BLaER1 (cell line): ENCODE results near the gene BRD3OS.

Experiments
- H3K27ac ChIP-seq: shearing (Covaris generic); formaldehyde crosslinking; 2 replicates; pipeline ENCODE4 v1.8.1; 2022
- H3K27me3 ChIP-seq: shearing (Covaris generic); formaldehyde crosslinking; 2 replicates; pipeline ENCODE4 v1.8.1; 2022
- H3K36me3 ChIP-seq: shearing (Covaris generic); formaldehyde crosslinking; 2 replicates; pipeline ENCODE4 v1.8.1; 2022
- H3K4me1 ChIP-seq: shearing (Covaris generic); formaldehyde crosslinking; 2 replicates; pipeline ENCODE4 v1.8.1; 2022
- H3K4me2 ChIP-seq: shearing (Covaris generic); formaldehyde crosslinking; 2 replicates; pipeline ENCODE4 v1.8.1; 2022
- H3K4me3 ChIP-seq: shearing (Covaris generic); formaldehyde crosslinking; 2 replicates; pipeline ENCODE4 v1.8.1; 2022
- H3K9ac ChIP-seq: shearing (Covaris generic); formaldehyde crosslinking; 2 replicates; pipeline ENCODE4 v1.8.1; 2022
- H3K9me3 ChIP-seq: shearing (Covaris generic); formaldehyde crosslinking; 2 replicates; pipeline ENCODE4 v1.8.1; 2022
- H4K20me1 ChIP-seq: shearing (Covaris generic); formaldehyde crosslinking; 2 replicates; pipeline ENCODE4 v1.8.1; 2022
- Cebpa-rat ChIP-seq: shearing (Covaris generic); IDR thresholded peaks from 2 replicates; pipeline ENCODE4 v1.8.1; 2022

The BRD3OS gene

DNA sequence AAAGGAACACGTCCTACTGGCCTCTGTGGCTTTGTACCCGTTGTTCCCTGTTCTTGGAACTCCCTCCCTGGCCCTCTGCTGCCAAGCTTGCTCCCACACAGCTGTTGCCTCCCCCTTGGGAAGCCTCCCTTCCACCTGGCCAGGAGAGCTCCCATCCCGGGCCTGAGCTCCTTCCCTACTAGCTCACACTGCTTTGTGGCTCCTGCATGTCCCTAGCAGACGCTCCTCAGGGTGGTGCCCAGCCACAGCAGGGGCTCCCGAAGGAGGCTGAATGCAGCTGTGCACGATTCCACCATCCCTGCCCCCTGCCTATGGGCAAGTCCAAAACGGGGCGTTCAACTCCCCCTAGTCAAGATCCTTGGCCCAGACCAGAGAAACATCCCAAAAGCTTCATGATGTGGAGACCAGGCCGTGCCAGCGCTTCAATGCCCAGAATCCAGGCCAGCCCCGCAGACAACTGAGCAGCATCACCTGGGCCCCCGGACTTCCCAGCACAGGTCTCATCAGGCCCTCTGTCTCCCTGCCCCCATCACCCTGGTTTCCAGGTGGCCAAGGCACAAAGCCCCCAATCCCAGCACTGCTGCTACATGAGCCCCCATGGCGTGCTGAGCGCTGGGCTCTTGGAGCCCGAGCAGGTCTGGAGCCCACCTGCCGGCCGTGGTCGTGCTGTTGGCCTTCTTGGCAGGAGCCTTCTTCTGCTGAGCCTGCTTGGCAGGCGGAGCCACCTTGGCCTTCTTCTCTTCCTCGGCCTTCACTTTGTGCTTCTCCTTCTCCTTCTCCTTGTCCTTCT lies 14.3 kb downstream of the BRD3OS start:
- Histone ChIP-seq H3K4me2 (no peak overlapping the region), H4K20me1 (peaks cover 78% of the 10 kb centered on the region), H3K9ac (no peak overlapping the region), H3K27ac (no peak overlapping the region), H3K4me1 (no peaks in the 10 kb centered on the region), H3K4me3 (no peak overlapping the region), H3K9me3 (no peaks in the 10 kb centered on the region), H3K36me3 (peaks cover 97% of the 10 kb centered on the region), H3K27me3 (no peaks in the 10 kb centered on the region)
- TF ChIP-seq Cebpa-rat: no peak

DNA sequence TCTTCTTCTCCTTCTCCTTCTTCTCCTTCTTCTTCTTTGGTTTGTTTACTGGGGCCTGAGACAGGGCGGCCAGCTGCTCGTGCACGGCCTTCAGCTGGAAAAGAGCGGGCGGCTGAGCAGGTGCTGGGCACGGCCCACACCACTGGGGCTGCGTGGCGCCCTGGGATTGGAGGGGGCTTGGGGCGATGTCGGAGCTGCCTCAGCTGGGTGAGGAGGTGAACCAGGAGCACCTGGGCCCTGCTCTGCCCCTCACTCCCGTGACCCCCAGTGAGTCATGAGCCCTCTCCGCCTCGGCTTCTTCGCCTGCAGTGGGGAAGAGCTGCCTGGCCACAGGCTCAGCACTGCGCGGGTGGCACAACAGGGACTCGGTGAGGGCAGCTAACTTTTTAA lies 14.9 kb downstream of the BRD3OS start:
- no peaks in the 10 kb centered on the region for H3K27me3 ChIP-seq
- no peak overlapping the region for H3K9ac ChIP-seq
- H3K36me3 ChIP-seq: peaks cover 97% of the 10 kb centered on the region
- H3K9me3 ChIP-seq: no peaks in the 10 kb centered on the region
- H3K27ac ChIP-seq: no peak overlapping the region
- H3K4me2 ChIP-seq: no peak overlapping the region
- no peak for TF ChIP-seq Cebpa-rat
- peaks cover 78% of the 10 kb centered on the region for H4K20me1 ChIP-seq
- no peaks in the 10 kb centered on the region for H3K4me1 ChIP-seq
- H3K4me3 ChIP-seq: no peak overlapping the region

DNA sequence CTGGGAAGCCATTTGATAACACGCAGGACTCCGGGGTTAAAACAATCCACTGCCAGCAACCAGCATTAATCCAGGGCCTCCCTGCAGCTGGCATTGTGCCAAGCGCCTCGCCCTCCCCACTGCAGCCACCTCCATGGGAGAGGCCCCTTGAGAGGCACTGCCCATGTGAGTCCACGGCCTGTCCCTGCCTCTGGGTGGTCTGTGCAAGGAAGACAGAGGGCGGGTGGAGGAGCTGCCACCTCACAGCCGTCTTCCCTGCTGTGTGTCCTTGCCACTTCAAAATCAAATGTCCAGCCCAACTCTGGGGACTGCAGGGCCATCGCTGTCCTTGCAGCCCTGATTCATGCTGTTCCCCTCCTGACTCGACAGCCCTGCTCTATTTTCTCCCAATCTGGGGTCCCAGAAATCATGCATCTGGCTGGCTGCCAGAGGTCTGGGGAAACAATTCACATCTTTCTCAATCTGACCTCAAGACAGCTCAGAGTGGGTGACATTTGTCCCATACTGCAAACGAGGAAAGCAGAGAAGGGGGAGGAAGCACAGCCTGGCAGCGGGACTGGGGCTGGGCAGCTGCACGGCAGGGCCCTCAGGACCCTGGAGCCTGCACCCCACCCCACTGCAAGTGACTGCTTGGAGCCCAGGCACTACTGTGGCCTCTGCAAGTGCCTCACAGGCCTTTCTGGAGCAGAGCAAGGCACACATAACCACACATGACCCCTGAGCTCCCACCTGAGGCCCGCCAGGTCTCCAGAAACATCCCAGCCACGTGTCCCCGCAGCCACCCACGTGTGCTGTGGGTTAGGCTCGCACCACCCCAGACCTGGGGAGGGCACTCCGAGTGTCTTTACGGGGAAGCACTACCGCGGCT lies 15.7 kb downstream of the BRD3OS start:
- no peak for TF ChIP-seq Cebpa-rat
- Histone ChIP-seq H3K36me3 (peaks cover 97% of the 10 kb centered on the region), H3K27me3 (no peaks in the 10 kb centered on the region), H4K20me1 (peaks cover 78% of the 10 kb centered on the region), H3K27ac (no peak overlapping the region), H3K4me2 (no peak overlapping the region), H3K9me3 (no peaks in the 10 kb centered on the region), H3K4me3 (no peak overlapping the region), H3K9ac (no peak overlapping the region), H3K4me1 (no peaks in the 10 kb centered on the region)

DNA sequence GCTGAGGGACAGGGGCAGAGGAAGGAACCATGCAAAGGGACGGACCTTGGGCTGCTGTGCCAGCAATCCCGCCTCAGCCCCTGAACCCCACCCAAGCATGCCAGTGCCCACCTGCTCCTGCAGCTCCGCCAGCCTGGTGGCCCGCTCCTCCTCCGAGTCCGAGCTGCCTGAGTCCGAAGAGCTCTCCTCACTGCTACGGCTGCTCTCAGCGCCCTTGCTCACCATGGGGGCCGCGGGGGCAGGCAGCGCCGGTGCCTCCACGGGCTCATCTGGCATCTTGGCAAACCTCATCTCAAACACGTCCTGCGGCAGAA lies 16.3 kb downstream of the BRD3OS start:
- H3K9ac ChIP-seq: no peak overlapping the region
- H3K4me3 ChIP-seq: no peak overlapping the region
- no peaks in the 10 kb centered on the region for H3K4me1 ChIP-seq
- H4K20me1 ChIP-seq: peaks cover 78% of the 10 kb centered on the region
- no peaks in the 10 kb centered on the region for H3K27me3 ChIP-seq
- no peaks in the 10 kb centered on the region for H3K9me3 ChIP-seq
- H3K4me2 ChIP-seq: no peak overlapping the region
- TF ChIP-seq Cebpa-rat: no peak
- H3K36me3 ChIP-seq: peaks cover 97% of the 10 kb centered on the region
- no peak overlapping the region for H3K27ac ChIP-seq

DNA sequence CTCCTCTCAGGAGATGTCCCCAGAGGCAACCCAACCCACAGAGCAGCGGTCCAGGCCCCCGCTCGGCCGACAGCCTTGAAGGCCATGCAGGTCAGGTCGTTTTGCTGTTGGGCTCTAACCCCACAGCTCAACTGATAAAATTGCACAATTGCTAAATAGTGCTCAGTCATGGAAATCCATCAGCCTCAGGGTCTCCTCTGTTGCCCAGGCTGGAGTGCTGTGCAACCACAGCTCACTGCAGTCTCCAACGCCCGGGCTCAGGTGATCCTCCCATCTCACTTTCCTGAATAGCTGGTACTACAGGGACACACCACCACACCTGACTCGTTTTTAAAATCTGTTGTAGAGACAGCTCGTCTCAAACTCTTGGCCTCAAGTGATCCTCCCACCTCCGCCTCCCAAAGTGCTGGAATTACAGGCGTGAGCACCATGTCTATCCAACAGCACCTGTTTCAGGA lies 18.3 kb downstream of the BRD3OS start:
- no peaks in the 10 kb centered on the region for H3K4me1 ChIP-seq
- H3K9ac ChIP-seq: 0 out of 2 replicates have a peak overlapping the region, but pooled peaks have one; percentile 24
- H3K27me3 ChIP-seq: no peaks in the 10 kb centered on the region
- no peak overlapping the region for H3K4me3 ChIP-seq
- H3K27ac ChIP-seq: no peak overlapping the region
- TF ChIP-seq Cebpa-rat: no peak
- H3K4me2 ChIP-seq: no peak overlapping the region
- peaks cover 98% of the 10 kb centered on the region for H3K36me3 ChIP-seq
- peaks cover 88% of the 10 kb centered on the region for H4K20me1 ChIP-seq
- H3K9me3 ChIP-seq: no peaks in the 10 kb centered on the region

DNA sequence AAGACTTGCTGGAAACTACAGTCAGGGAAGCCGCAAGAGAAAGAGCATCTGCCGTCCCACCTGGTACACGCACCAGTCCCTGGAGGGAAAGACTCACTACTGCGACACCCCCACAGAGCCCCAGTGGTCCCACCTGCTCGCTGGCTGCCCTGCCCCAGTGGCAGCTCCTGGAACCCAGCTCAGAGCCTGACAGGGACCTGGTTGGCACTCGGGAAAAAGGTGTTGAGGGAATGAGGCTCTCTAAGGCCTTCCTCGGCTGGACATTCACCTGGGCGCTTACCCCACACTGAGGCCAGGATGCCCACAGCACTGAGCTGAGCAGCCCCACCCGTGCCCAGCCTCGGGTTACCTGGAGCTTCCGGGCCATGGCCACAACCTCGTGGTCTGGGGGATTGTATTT lies 19.7 kb downstream of the BRD3OS start:
- no peak for TF ChIP-seq Cebpa-rat
- no peak overlapping the region for H3K4me3 ChIP-seq
- no peaks in the 10 kb centered on the region for H3K4me1 ChIP-seq
- peaks cover 98% of the 10 kb centered on the region for H3K36me3 ChIP-seq
- no peak overlapping the region for H3K9ac ChIP-seq
- no peak overlapping the region for H3K27ac ChIP-seq
- no peak overlapping the region for H3K4me2 ChIP-seq
- H3K9me3 ChIP-seq: no peaks in the 10 kb centered on the region
- no peaks in the 10 kb centered on the region for H3K27me3 ChIP-seq
- H4K20me1 ChIP-seq: peaks cover 90% of the 10 kb centered on the region

DNA sequence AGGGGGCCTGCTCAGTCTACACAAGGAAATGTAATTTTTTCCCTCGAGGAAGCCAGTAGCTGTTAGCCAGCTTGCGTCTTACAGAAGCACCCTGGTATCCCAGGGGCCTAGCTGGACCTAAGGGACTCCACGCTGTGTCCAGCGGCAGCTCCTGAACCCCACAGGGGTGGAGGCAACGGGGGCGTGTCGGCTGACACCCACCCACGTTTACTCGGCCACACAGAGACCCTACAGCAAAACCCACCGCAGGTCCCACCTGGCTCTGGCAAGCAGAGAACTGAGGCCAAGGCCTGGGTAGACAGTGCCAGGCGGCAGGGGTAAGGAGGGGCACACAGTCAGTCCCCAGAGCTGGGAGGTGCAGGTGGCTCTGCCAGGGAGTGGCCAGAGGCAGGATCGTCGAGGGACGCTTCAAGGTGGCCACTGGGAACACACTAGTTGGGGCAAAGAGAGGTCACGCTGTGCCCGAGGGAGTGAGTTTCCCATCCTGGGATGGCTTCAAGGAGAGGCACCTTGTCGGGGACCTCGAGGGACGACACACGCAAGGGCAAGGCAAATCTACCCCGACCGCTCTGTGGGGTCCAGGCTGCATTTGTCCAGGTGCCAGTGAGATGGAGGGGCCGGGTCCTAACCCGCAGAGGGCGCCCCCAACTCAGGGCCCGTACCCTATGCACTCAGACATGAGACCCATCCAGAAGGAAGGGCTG lies 20.7 kb downstream of the BRD3OS start:
- no peak for TF ChIP-seq Cebpa-rat
- H4K20me1 ChIP-seq: peaks cover 91% of the 10 kb centered on the region
- no peaks in the 10 kb centered on the region for H3K27me3 ChIP-seq
- no peak overlapping the region for H3K9ac ChIP-seq
- no peak overlapping the region for H3K4me3 ChIP-seq
- no peaks in the 10 kb centered on the region for H3K9me3 ChIP-seq
- no peaks in the 10 kb centered on the region for H3K4me1 ChIP-seq
- H3K36me3 ChIP-seq: peaks cover 98% of the 10 kb centered on the region
- H3K4me2 ChIP-seq: no peak overlapping the region
- H3K27ac ChIP-seq: no peak overlapping the region

DNA sequence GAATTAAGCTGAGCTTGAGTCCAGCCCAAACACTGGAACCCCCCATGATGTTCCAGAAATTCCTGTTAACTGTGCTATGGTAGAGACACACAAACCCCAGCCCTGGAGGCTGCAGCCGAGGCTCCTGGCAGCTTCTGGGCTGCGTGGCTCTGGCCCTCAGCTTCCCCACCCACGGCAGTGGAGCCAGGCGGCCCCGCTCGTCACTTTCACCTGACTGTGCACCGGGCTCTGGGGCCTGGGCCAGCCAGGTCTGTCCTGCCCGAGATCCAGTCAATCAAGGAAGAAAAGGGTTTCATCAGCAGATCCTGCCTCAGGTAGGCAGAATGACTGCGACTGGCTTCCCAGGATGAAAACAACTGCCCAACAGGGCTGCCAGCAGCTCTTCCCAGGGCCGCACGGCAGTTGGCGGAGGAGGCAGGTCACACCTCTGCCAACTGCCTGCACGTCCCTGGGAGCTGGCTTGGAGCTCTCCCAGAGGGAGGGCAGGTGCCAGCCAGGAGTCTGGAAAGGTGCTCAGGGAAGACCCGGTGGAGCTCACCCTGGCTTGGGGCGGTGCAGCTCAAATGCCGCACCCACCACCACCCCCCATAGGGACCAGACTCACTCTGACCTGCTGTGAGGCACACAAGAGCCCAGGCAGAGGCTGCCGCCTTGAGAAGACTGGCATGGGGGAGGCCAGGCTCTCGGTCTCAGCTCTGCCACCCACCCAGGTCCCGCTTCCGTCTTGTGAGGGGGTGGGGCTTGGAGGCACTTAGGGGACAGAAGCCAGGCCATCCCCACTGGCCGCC lies 21.8 kb downstream of the BRD3OS start:
- Histone ChIP-seq H3K27ac (no peak overlapping the region), H3K4me1 (peaks cover under 1% of the 10 kb centered on the region; the same call in 1 of the 2 replicates), H3K4me3 (no peak overlapping the region), H3K9ac (no peak overlapping the region), H3K36me3 (peaks cover 98% of the 10 kb centered on the region), H4K20me1 (peaks cover 93% of the 10 kb centered on the region), H3K27me3 (no peaks in the 10 kb centered on the region), H3K4me2 (no peak overlapping the region), H3K9me3 (no peaks in the 10 kb centered on the region)
- TF ChIP-seq Cebpa-rat: no peak

DNA sequence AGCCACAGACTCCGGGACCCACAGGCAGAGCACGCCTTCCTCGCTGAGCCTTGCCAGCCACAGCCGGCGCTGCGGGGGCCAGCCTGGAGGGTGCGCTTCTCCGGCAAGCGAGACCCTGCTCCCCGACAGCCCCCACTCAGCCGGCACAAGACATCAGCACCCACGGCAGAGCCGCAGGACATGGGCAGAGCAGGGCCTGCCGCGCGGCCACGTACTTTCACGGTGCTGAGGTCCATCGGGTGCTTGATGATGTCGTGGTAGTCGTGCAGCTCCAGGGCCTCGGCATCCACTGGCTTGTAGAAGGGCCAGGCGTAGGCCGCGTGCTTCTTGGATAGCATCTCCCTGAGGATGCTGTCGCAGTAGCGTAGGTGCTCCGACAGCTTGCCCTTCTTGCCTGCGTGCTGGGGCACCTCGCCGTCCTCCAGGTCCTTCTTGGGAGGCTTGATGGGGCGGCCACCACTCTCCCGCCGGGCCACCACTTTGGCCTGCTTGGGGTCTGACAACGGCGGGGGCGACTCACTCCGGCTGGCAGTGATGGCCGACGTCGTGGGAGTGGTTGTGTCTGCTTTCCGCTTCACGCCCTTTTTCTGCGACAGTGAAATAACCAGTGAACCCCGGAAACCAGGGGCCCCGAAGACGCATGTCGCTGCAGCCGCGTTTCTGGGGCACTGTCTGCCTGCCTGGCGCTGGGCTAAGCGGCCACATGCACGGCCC lies 22.7 kb downstream of the BRD3OS start:
- no peak overlapping the region for H3K27ac ChIP-seq
- peaks cover 100% of the 10 kb centered on the region for H3K36me3 ChIP-seq
- H3K4me2 ChIP-seq: no peak overlapping the region
- H3K27me3 ChIP-seq: no peaks in the 10 kb centered on the region
- TF ChIP-seq Cebpa-rat: no peak
- no peak overlapping the region for H3K9ac ChIP-seq
- peaks cover 10% of the 10 kb centered on the region for H3K4me1 ChIP-seq
- H3K9me3 ChIP-seq: no peaks in the 10 kb centered on the region
- H3K4me3 ChIP-seq: no peak overlapping the region
- peaks cover 100% of the 10 kb centered on the region for H4K20me1 ChIP-seq
